Progenitor cell of endocrine pancreas (in vitro differentiated cells): ENCODE measurements around the gene FAH. TPM values are rescaled to one million over a fixed set of nuclear protein-coding genes. Genes with fewer than 3 reads are reported as not detected.

Source experiments
- DNase-seq: peaks from one replicate; pipeline ENCODE4 v3.0.0; 2021; ENCODE audit warnings: low spot score; ENCODE audit not compliant: unreplicated experiment
- H3K27ac Mint-ChIP-seq: 2 replicates; pipeline ENCODE4 v1.8.0; 2021; ENCODE audit warnings: mild to moderate bottlenecking, moderate library complexity, mixed read lengths
- H3K27me3 Mint-ChIP-seq: 2 replicates; pipeline ENCODE4 v1.8.0; 2021; ENCODE audit warnings: mixed read lengths
- H3K36me3 Mint-ChIP-seq: 2 replicates; pipeline ENCODE4 v1.8.0; 2022; ENCODE audit warnings: mixed read lengths; ENCODE audit not compliant: insufficient read depth
- H3K4me1 Mint-ChIP-seq: 2 replicates; pipeline ENCODE4 v1.8.0; 2021; ENCODE audit warnings: low read depth, mixed read lengths
- H3K4me3 Mint-ChIP-seq: 2 replicates; pipeline ENCODE4 v1.8.0; 2021; ENCODE audit warnings: low read depth, mild to moderate bottlenecking, moderate library complexity, mixed read lengths
- H3K9me3 Mint-ChIP-seq: 2 replicates; pipeline ENCODE4 v1.8.0; 2021; ENCODE audit warnings: low read depth, mixed read lengths
- total RNA-seq: library from RNA; stranded (reverse); gene quantifications from 2 replicates; pipeline ENCODE4 v1.2.1, GENCODE V29; 2021
- TF ChIP-seq, protein P1 (sequence below): fragments of 200-600 bp; sonication (generic); IDR thresholded peaks from one replicate; pipeline ENCODE4 v1.5.0; 2021; ENCODE audit warnings: antibody characterized with exemption, mild to moderate bottlenecking; ENCODE audit not compliant: unreplicated experiment

Gene FAH
- total RNA-seq, 1 donor from 2014 or later, result 18.4 TPM

DNA sequence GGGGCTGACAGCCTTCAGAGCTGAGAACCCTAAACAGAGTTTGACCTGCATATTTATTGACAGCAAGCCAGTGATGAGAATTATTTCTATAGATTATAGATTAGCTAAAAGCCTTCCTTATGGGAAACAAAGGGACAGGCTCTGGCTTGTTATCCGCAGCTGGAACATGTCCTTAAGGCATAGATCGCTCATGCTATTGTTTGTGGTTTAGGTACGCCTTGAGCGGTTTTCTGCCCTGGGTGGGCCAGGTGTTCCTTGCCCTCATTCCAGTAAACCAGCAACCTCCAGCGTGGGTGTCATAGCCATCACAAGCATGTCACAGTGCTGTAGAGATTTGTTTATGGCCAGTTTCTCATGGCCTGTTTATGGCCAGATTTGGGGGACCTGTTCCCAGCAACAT is 10.2 kb upstream of the FAH start:
- H3K9me3 Mint-ChIP-seq, result peaks cover 7% of the 10 kb centered on the region
- no peak overlapping the region for H3K4me3 Mint-ChIP-seq
- no peaks in the 10 kb centered on the region for H3K27me3 Mint-ChIP-seq
- H3K4me1 Mint-ChIP-seq, result peaks cover 1% of the 10 kb centered on the region
- DNase-seq, result no peak
- TF ChIP-seq, protein P1, sequence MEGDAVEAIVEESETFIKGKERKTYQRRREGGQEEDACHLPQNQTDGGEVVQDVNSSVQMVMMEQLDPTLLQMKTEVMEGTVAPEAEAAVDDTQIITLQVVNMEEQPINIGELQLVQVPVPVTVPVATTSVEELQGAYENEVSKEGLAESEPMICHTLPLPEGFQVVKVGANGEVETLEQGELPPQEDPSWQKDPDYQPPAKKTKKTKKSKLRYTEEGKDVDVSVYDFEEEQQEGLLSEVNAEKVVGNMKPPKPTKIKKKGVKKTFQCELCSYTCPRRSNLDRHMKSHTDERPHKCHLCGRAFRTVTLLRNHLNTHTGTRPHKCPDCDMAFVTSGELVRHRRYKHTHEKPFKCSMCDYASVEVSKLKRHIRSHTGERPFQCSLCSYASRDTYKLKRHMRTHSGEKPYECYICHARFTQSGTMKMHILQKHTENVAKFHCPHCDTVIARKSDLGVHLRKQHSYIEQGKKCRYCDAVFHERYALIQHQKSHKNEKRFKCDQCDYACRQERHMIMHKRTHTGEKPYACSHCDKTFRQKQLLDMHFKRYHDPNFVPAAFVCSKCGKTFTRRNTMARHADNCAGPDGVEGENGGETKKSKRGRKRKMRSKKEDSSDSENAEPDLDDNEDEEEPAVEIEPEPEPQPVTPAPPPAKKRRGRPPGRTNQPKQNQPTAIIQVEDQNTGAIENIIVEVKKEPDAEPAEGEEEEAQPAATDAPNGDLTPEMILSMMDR, result no peak
- H3K27ac Mint-ChIP-seq, result no peak overlapping the region
- peaks cover 4% of the 10 kb centered on the region for H3K36me3 Mint-ChIP-seq

DNA sequence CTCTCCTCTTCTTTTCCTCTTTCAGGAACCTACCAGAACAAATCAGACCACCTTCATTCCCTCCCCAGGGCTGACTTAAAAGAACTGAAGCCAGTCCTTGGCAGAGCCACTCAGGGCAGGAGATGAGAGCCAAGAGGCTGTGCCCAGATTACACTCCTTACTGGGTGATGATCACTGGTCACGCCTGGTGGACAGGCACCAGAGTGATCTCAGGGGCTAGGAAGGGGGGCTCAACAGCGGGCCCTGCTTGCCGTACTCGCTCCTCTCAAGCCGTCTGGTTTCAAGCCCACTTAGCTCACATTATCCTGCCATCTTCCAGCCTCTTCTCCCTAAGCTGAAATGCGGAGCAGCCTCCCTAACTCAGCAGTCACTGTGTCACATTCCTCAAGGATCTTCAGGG is 1.7 kb upstream of the FAH start:
- Mint-ChIP-seq H3K9me3 (peaks cover 5% of the 10 kb centered on the region), H3K4me1 (peaks cover 6% of the 10 kb centered on the region), H3K27ac (no peak overlapping the region), H3K4me3 (no peak overlapping the region), H3K27me3 (peaks cover 23% of the 10 kb centered on the region), H3K36me3 (no peaks in the 10 kb centered on the region)
- TF ChIP-seq, protein P1, result no peak
- no peak for DNase-seq

DNA sequence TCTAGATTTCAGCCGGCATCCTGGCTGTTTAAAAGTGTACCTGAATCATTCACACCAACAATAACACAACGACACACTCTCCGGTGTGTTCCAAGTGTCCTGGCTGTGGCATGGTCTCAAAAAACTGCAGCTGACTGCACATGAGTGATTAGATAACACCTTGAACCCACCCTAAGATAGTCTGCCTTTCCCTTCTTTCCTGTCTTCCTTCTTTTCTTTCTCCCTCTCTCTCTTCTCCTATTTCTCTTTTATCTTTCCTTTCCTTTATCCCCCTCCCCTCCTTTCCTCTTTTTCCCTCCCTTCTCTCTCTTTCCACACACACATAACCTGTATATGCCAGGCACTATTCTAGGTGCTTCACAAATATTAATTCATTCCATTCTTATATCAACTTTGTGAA is 1.2 kb upstream of the FAH start:
- DNase-seq, result no peak
- H3K27ac Mint-ChIP-seq, result no peak overlapping the region
- H3K27me3 Mint-ChIP-seq, result peaks cover 23% of the 10 kb centered on the region
- H3K9me3 Mint-ChIP-seq, result peaks cover 3% of the 10 kb centered on the region
- no peak overlapping the region for H3K4me3 Mint-ChIP-seq
- no peaks in the 10 kb centered on the region for H3K36me3 Mint-ChIP-seq
- H3K4me1 Mint-ChIP-seq, result peaks cover 6% of the 10 kb centered on the region
- TF ChIP-seq, protein P1, result no peak

DNA sequence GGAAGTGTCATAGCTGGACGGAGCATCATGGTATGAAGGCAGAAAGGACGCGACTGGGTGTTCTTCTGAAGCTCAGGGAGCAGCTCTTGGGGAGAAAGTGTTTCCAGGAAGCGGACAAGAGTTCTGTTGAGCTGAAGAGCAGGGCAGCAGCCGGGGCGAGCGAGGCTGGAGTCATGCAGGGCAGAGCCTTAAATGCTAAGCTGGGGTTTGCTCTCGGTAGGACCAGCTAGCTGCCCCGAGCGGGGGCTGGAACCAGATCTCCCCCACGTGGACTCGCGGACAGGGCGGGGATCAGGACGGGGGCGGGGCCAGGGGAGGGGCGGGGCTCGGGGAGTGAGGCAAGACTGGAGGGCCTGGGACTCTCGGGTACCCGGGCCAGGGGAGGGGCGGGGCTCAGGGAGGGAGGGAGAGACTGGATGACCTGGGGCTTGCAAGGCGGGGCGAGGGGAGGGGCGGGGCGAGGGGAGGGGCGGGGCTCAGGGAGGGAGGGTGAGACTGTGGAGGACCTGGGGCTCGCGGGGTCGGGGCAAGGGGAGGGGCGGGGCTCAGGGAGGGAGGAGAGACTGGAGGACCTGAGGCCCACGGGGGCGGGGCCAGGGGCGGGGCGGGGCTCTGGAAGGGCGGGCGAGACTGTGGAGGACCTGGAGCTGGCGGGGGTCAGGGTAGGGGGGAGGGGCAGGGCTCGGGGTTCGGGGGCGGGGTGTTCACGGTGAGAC is 461 bp upstream of the FAH start:
- Mint-ChIP-seq H3K4me3 (peak overlapping the region; percentile 88), H3K27ac (peak overlapping the region; percentile 73), H3K27me3 (peaks cover 23% of the 10 kb centered on the region), H3K4me1 (peaks cover 6% of the 10 kb centered on the region), H3K9me3 (no peaks in the 10 kb centered on the region), H3K36me3 (no peaks in the 10 kb centered on the region)
- DNase-seq, result peak; percentile 90
- TF ChIP-seq, protein P1, result no peak

DNA sequence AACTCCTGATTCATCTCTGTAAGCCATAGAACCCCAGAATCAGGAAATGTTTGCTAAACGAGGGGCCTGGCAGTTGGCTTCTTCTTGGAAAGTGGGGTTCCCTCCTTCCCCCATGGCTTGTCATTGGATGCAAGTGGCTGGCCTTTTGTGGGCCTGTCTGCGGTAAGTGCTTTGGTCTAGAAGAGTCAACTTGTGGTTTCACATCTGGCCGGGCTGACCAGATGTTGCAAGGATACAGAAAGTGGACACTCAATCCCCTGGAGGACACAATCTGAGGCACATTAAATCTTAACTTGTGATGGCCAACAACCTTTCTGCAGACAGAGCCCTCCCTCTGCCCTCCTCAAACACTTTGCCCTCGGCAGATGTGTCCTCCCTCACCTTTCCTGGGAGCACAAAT is 1.1 kb downstream of the FAH start:
- Mint-ChIP-seq H3K27ac (no peak overlapping the region), H3K4me1 (peaks cover 6% of the 10 kb centered on the region), H3K27me3 (peaks cover 19% of the 10 kb centered on the region), H3K9me3 (no peaks in the 10 kb centered on the region), H3K36me3 (no peaks in the 10 kb centered on the region), H3K4me3 (peak overlapping the region; percentile 88)
- DNase-seq, result no peak
- TF ChIP-seq, protein P1, result no peak
